GM23248 (cell line): ENCODE data around the gene TOP1.

Source experiments
- EZH2 ChIP-seq: fragments of 200-600 bp; sonication (generic); IDR thresholded peaks from 2 replicates; pipeline ENCODE4 v1.6.1; 2018; ENCODE audit warnings: antibody characterized with exemption, mild to moderate bottlenecking; ENCODE audit not compliant: insufficient read depth, poor library complexity, severe bottlenecking
- EZH2phosphoT487 ChIP-seq: fragments of 200-600 bp; sonication (generic); IDR thresholded peaks from 2 replicates; pipeline ENCODE4 v1.6.1; 2018; ENCODE audit warnings: antibody characterized with exemption, moderate library complexity, mild to moderate bottlenecking, low read depth; ENCODE audit not compliant: insufficient read depth

DNA sequence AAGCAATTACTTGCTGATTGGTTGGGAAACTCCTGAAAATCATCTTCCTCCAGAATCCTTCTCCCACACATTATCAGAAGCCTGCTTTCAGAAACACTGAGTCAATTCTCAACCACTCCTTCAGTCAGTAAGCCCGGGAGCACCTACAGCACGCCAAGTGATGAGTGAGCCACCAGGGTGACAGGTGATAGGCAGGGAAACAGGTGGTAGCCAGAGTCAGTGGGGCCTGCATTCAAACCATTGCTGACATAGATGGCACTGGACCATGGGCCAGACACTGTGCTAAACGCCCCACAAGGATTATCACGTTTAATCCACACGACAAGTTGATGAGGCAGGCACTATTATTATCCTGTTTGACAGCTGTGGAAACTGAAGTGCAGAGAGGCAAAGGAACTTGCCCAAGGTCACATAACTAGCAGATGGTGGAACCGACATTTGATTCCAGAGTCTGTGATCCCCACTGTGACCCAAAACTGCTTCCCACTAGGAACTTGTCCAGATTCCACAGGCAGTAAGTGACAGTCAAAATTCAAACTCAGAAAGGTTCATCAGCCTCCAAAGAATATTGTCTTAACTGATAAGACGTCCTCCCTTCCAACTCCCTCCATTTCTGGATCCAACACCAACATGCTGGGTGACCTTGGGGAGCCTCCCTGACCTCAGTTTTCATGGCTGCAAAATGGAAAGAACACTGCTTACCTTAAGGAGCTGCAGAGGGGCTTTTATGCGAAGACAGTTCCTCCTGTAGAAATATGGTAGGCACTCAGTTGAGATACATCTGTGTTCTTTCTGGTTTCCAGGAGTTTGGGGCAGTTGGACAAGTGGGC, 23.9 kb upstream of the TOP1 start:
- no peak for TF ChIP-seq EZH2
- TF ChIP-seq EZH2phosphoT487: no peak
